GM20000 (cell line): ENCODE results near the gene OSGIN1.

Experiments used
- DNase-seq: peaks from one replicate; pipeline ENCODE4 v3.0.0; 2012; ENCODE audit warnings: low spot score
- CTCF ChIP-seq: IDR thresholded peaks from 2 replicates; pipeline ENCODE4 v1.5.1; 2012; ENCODE audit warnings: mild to moderate bottlenecking, control low read depth; ENCODE audit errors: extremely low read depth, missing control alignments

OSGIN1 gene

GRCh38 chr16:83957296-83957855 lies 4.3 kb downstream of the OSGIN1 start:
- no peak for DNase-seq
- TF ChIP-seq CTCF: no peak

GRCh38 chr16:83958137-83958845 lies 5.3 kb downstream of the OSGIN1 start:
- TF ChIP-seq CTCF: no peak
- DNase-seq: no peak

- TF ChIP-seq CTCF: no peak
- DNase-seq: no peak
Observed at GRCh38 chr16:83958846-83959565, 6.0 kb downstream of the OSGIN1 start.

- TF ChIP-seq CTCF: no peak
- DNase-seq: no peak
Observed at GRCh38 chr16:83959656-83960434, 6.8 kb downstream of the OSGIN1 start.

GRCh38 chr16:83960521-83961249 lies 7.6 kb downstream of the OSGIN1 start:
- no peak for TF ChIP-seq CTCF
- DNase-seq: no peak

- no peak for DNase-seq
- TF ChIP-seq CTCF: no peak
Observed at GRCh38 chr16:83961591-83961990, 8.6 kb downstream of the OSGIN1 start.
